Smooth muscle cell (in vitro differentiated cells): ENCODE results near the gene LETM1. TPM values are rescaled to one million over a fixed set of nuclear protein-coding genes. Genes with fewer than 3 reads are reported as not detected.

ENCODE experiments used
- DNase-seq: peaks from one replicate; lab custom pipeline; 2025; ENCODE audit not compliant: unreplicated experiment; lab: John Stamatoyannopoulos, UW
- H2AFZ ChIP-seq: fragments of 200-600 bp; sonication (generic); 2 replicates; pipeline ENCODE4 v1.6.0; 2016; ENCODE audit warnings: antibody characterized with exemption, low read depth, mild to moderate bottlenecking
- H3F3A ChIP-seq: fragments of 200-600 bp; sonication (generic); 2 replicates; pipeline ENCODE4 v1.6.0; 2017; ENCODE audit warnings: antibody characterized with exemption, low read depth
- H3K27ac ChIP-seq: fragments of 200-600 bp; sonication (generic); 2 replicates; pipeline ENCODE4 v1.5.1; 2016; ENCODE audit warnings: low read depth, mild to moderate bottlenecking
- H3K27me3 ChIP-seq: fragments of 200-600 bp; sonication (generic); 2 replicates; pipeline ENCODE4 v1.6.1; 2016; ENCODE audit warnings: low read depth, mild to moderate bottlenecking
- H3K36me3 ChIP-seq: fragments of 200-600 bp; sonication (generic); 2 replicates; pipeline ENCODE4 v1.5.1; 2016; ENCODE audit warnings: low read depth
- H3K4me1 ChIP-seq: fragments of 200-600 bp; sonication (generic); 2 replicates; pipeline ENCODE4 v1.5.1; 2016; ENCODE audit warnings: low read depth
- H3K4me2 ChIP-seq: fragments of 200-600 bp; sonication (generic); 2 replicates; pipeline ENCODE4 v1.6.0; 2016; ENCODE audit warnings: mild to moderate bottlenecking
- H3K4me3 ChIP-seq: fragments of 200-600 bp; sonication (generic); 2 replicates; pipeline ENCODE4 v1.5.1; 2016; ENCODE audit warnings: mild to moderate bottlenecking
- H3K79me2 ChIP-seq: fragments of 200-600 bp; sonication (generic); 2 replicates; pipeline ENCODE4 v1.6.0; 2016; ENCODE audit warnings: low read depth, mild to moderate bottlenecking
- H3K9ac ChIP-seq: fragments of 200-600 bp; sonication (generic); 2 replicates; pipeline ENCODE4 v1.6.0; 2016; ENCODE audit warnings: low read depth
- H3K9me3 ChIP-seq: fragments of 200-600 bp; sonication (generic); replicated peaks from 2 replicates; pipeline ENCODE4 v1.5.1; 2016; ENCODE audit warnings: low read depth
- H4K20me1 ChIP-seq: fragments of 200-600 bp; sonication (generic); 2 replicates; pipeline ENCODE4 v1.6.0; 2016; ENCODE audit warnings: low read depth
- CTCF ChIP-seq: fragments of 200-600 bp; sonication (generic); IDR thresholded peaks from 2 replicates; pipeline ENCODE4 v1.5.1; 2017; ENCODE audit warnings: borderline replicate concordance, mild to moderate bottlenecking, antibody characterized with exemption; ENCODE audit not compliant: insufficient read depth, poor library complexity, severe bottlenecking
- WGBS: methylation state at CpG from one replicate; pipeline ENCODE4 v1.1.7; 2016; ENCODE audit warnings: low lambda C conversion rate; 5-methylcytosine and 5-hydroxymethylcytosine counted together
- polyA plus RNA-seq: library from polyadenylated mRNA; unstranded; fragments of >200 nt; fragmentation: Nextera tagmentation; extraction: Ambion mirVana; gene quantifications from 2 replicates; pipeline ENCODE4 v1.2.1, GENCODE V29; 2016
- total RNA-seq: library from RNA; depleted of rRNA; stranded (reverse); fragments of >200 nt; gene quantifications from 2 replicates; pipeline ENCODE4 v1.2.3, GENCODE V29; 2014

LETM1 gene
- total and polyA plus RNA-seq, 2 experiments from 2014 or later: 15.3 to 17.1 TPM

DNA sequence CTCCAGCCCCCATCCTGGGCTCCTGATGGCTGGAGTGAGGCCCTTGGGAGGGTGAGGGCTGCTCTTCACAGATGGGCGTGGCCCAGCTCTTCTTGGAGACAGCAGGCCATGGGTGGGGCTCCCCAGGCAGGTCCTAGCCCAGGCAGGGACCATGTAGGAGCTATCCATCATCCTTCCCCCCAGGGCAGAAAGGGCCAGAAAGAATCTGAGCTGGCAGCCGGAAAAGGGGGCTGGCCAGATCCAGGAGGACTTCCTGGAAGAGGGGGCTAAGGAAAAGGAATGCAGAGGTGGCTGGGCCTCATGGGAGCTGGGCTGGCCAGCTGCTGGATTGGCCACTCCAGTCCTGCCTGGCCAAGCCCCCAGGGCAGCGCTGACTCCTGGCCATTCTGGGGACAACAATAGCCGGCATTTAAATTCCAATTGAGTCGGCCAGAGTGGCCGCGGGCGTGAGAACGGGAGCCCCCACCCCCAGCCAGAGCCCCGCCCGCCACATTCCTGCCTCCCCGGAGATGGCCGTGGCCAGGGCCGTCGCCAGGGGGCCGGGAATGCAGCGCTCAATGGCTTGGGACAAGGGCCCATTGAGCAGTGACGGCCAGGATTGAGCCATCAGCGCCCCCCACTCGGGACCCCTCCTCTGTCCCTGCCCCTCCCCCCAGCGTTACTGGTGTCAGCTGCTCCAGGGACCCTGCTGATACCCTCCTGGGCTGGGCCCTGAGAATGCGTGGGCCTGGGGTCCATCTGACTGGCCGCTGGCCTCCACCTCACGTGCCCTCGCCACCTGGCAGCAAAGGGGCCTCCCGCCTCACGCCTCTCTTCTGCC lies 77.9 kb downstream of the LETM1 start:
- no peak overlapping the region for H3K9ac ChIP-seq
- H3K4me3 ChIP-seq: no peak overlapping the region
- H3F3A ChIP-seq: no peaks in the 10 kb centered on the region
- H3K4me1 ChIP-seq: peaks cover 23% of the 10 kb centered on the region
- H3K79me2 ChIP-seq: no peaks in the 10 kb centered on the region
- H2AFZ ChIP-seq: no peak overlapping the region
- no peak for DNase-seq
- H3K36me3 ChIP-seq: no peaks in the 10 kb centered on the region
- no peaks in the 10 kb centered on the region for H3K9me3 ChIP-seq
- H4K20me1 ChIP-seq: no peaks in the 10 kb centered on the region
- H3K27me3 ChIP-seq: no peaks in the 10 kb centered on the region
- 32% methylated on average over 27 of the region's 27 CpGs for WGBS
- peak; percentile 26 for TF ChIP-seq CTCF
- peak overlapping the region; percentile 63 for H3K4me2 ChIP-seq
- H3K27ac ChIP-seq: no peak overlapping the region

DNA sequence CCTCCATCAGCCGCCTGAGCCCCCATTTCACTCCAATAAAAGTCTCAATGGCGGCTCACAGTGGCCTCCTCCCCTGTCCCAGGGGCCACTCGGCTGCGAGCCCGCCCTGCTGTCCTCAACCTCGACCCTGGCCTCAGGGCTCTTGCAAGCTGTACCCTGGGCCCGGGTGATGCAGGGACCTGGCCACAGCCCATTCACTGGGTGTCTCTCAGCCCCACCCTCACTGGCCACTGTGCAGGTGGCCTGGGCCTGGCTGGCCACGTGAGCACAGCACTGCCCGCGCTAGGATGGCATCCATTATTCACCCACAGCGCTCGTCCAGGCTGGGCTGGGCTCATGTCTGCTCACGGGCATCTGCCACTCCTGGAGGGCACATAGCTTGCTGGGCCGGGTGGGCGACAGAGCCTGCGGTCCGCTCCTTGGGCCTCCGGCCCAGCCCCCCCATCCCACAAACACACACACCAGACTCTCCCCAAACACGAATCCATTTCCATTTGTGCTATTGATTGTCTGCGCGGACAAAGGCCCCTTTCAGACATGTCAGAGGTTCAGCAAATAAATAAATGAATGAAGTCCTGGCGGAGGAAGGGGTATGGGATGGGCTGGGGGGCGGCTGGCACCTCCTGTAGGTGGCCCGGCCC lies 79.3 kb downstream of the LETM1 start:
- WGBS: 94% methylated on average over 24 of the region's 24 CpGs
- no peak overlapping the region for H3K4me3 ChIP-seq
- peaks cover 28% of the 10 kb centered on the region for H3K4me1 ChIP-seq
- no peak overlapping the region for H3K27ac ChIP-seq
- H3F3A ChIP-seq: no peaks in the 10 kb centered on the region
- no peak overlapping the region for H3K9ac ChIP-seq
- no peak for TF ChIP-seq CTCF
- no peaks in the 10 kb centered on the region for H3K9me3 ChIP-seq
- no peak overlapping the region for H3K4me2 ChIP-seq
- no peak for DNase-seq
- no peak overlapping the region for H2AFZ ChIP-seq
- no peaks in the 10 kb centered on the region for H3K36me3 ChIP-seq
- no peaks in the 10 kb centered on the region for H3K27me3 ChIP-seq
- H4K20me1 ChIP-seq: no peaks in the 10 kb centered on the region
- no peaks in the 10 kb centered on the region for H3K79me2 ChIP-seq

DNA sequence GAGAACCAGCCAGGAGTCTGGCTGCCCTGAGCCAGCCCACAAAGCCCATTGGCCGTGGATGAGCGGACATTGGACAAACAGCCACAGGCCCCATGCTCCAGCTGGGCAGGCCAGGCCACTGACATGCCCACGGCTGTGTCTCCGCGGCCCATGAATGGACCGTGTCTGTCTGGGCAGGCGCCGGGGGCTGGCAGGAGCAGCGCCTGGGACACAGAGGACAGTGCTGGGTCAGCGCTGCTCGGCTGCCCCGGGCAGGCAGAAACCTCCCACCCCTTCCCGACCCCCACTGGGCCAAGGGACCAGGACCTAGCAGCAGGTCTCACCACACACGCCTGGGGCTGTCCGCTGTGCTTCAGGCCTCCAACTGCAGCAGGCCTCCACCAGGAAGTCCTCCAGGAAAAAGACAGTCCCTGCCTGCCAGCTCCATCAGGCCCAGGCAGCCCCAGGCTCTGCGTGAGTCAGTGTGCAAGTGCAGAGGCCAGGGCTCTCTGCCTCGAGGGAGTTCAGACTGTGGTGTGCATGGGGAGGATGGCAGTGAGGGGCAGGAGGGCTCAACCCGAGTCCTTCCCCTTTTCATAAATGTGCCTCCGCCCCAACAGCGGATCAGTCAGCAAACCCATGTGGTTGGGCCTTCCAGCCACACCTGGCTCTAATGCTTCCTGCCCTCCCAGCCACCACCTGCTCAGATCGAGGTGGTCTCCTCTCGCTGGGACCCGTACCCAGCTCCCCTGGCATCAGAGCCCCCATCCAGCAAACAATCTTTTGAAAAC lies 80.0 kb downstream of the LETM1 start:
- H3K79me2 ChIP-seq: no peaks in the 10 kb centered on the region
- no peak overlapping the region for H3K9ac ChIP-seq
- H3K36me3 ChIP-seq: no peaks in the 10 kb centered on the region
- H3K27ac ChIP-seq: no peak overlapping the region
- H3K4me3 ChIP-seq: no peak overlapping the region
- H2AFZ ChIP-seq: no peak overlapping the region
- H3F3A ChIP-seq: no peaks in the 10 kb centered on the region
- 77% methylated on average over 23 of the region's 23 CpGs for WGBS
- H3K9me3 ChIP-seq: no peaks in the 10 kb centered on the region
- H4K20me1 ChIP-seq: no peaks in the 10 kb centered on the region
- TF ChIP-seq CTCF: no peak
- H3K4me1 ChIP-seq: peaks cover 35% of the 10 kb centered on the region
- DNase-seq: no peak
- no peak overlapping the region for H3K4me2 ChIP-seq
- H3K27me3 ChIP-seq: no peaks in the 10 kb centered on the region
